Thyroid gland (tissue), 4 donors: ENCODE data around the gene MSH2.

Experiments
- CTCF ChIP-seq, 6 experiments: fragments of 200-600 bp in 3 of 6; fragments of 450-650 bp in 3 of 6; sonication (generic) in 3 of 6; IDR thresholded peaks; one replicate each; pipeline ENCODE4 v1.5.1; 2016 to 2019; ENCODE audit warnings: antibody characterized with exemption in 6 of 6, mild to moderate bottlenecking in 2 of 6, inconsistent platforms in 1 of 6, moderate library complexity in 1 of 6
- POLR2A ChIP-seq, 2 donors: fragments of 450-650 bp; IDR thresholded peaks; one replicate each; pipeline ENCODE4 v1.6.1; 2017; ENCODE audit warnings: antibody characterized with exemption in 2 of 2, mild to moderate bottlenecking in 2 of 2, moderate library complexity in 1 of 2

DNA sequence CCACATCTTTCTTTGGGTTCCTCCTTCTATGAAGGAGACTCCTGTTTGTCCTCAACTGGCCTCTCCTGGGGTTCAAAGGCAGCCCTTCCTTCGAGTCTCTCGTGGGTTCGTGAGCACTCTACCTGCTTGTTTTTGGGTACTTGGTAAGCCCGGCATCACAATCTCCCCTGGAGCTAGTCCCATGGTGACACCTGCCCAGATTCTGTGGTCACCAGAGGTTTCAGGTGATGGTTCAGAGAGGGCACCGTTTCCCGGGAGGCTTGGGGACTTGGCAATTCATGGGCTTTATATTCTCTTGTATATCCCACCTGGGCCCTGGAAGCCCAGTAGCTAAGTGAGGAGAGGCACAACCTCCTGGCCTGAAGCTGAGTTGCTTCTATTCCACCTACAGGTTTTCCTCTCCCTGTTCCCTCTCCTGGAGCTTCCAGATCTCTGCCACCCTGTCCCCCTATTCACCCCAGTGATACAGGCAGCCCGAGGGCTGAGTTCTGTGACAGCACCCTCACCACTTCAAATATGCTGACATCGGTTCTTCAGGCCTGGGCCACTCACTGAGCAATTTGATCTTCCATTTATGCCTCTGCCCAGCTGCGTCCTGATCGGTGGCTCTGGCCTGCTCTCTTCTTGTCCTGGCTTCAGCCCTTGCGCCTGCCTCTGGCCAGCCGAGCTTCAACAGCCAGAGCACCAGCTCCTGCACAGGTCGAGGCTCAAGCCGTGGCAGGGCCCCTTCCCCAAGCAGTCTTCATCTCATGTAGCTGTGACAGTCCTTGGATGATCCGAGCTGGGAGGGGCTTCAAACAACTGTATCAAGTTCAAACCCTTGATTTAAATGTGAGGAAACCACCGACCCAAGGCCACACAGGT lies 91.5 kb downstream of the MSH2 start:
- TF ChIP-seq POLR2A (IDR thresholded peaks at IDR 0.05) = no peak
- TF ChIP-seq CTCF (IDR thresholded peaks at IDR 0.05) = no peak
